Stimulated activated CD4-positive, alpha-beta T cell treated with anti-CD3 and anti-CD28 coated beads, TNF-alpha, amount 100 ng/mL, for 1 hour (primary cell): Measurements from ENCODE around the gene PLXNA2.

ENCODE experiments used
- DNase-seq, 3 donors: peaks; one replicate each; pipeline ENCODE4 v3.0.0-alpha.2; 2020; ENCODE audit warnings: low read depth in 3 of 3, low spot score in 1 of 3

Gene PLXNA2

DNA sequence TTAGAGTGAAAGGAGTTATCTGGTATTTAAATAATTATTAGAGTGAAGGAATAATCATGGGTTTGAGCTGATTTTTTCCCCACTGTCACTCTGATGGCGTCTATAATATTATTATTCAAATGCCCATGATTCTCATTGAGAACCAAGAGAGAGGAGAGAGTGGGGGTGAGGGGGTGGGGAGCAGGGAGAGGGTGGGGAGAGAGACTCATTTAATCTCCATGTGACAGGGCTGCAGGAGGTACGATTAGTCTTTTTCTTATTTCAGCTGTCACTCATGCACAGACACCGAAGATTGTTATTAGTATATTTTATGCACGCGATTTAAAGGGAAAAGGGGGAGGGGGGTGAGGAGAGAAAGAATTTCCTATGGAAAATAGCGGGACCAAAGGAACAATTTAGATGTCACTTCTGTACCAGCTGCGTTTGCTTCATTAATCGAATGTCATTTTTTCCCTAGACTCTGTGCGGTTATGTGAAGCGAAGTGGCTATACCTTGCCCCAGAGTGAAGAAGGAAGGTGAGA, 19.9 kb downstream of the PLXNA2 start:
- no peak for DNase-seq

DNA sequence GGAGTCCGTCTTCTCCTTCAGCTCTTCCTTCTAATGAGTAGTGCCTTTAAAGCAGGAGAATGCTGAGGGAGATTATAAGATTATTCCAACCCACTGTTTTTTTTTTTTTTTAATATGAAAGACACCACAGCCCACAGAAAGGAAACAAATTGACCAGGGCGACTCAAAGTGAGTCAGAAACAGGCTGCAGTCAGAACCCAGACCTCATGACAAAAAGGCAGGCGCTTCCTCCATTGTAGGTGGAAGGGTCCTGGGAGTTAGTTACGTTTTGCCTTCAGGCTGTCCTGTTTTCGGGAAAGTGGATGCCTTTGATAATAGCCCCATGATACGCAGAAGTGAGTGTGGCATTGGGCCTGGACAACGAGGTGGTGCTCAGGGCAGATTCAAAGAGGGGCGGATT, 21.0 kb downstream of the PLXNA2 start:
- DNase-seq = no peak

DNA sequence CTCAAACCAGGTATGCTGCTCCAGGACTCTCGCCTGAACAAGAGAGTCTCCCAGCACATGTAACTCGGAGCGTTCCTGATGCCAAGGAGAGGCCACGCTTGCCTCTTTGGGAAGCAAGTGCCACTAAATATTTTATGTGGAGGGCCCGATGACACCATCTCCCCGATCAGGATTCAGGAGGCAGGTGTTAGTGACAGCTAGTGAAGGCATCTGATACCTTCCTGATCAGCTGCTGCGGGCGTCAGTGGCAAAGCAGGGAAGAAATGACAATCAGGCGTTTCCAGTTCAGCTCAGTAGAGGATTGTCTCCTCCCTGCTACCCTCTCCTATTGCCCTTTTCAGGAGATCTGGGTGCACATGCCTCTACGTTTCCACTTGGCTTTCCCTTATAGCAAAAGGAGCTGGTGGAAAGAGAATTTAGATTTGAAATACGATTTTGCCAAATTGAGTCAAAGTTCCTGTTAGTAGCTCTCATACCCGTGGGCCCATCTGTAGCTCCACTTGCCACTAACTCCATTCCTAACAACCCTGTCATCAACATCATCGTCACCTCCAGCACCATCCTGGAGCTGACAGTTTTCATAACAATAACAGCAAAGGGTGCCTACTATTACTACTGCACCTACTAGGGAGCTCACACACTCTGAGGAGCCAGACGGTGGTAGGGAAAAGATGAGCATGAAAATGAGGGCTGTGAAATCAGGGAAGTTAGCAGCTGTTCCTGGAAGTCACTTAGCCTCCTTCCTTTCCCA, 21.6 kb downstream of the PLXNA2 start:
- no peak for DNase-seq

DNA sequence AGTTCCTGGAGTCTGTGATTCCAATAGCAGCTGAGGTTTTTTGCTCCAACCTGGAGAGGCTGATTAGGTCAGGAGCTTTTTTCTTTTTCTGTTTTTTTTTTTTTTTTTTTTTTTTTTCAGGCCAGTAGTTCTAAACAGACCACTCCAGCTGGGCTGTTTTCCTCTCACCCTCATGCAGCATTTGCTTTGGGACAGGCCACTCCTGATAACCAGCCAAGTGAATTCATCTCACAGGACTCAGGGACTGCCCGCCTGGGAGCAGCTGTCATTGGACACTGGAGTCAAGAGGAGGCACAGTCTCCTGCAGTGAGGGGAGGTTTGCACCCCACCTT, 22.9 kb downstream of the PLXNA2 start:
- no peak for DNase-seq

DNA sequence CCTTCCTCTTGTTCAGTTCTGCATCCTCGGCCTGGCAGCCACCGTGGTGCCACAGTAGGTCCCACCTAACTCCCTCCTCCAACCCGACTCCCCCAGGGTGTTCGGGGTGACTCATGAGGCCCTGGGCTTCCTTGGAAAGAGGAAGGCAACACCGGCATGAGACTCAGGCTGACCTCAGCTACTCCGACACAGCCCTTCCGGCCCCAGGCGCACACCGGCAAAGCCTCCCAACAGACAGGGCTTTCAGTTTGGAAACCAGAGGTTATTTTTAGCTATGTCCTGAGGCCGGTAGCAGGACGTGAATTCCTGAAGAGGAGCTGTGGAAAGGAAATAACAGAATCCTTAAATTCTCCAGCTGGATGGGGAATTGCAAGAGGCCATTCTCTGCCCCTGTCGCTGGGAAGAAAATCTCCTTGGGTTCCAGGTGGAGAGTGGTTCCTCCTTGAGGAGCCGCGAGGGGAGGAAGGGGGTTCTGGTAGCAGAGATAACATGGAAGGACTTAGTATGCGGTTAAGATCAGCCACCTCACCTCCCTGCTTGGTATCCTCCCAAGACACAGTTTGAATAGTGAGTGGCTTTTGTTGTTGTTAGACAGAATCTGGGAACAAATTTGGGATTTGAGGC, 24.4 kb downstream of the PLXNA2 start:
- DNase-seq = no peak

DNA sequence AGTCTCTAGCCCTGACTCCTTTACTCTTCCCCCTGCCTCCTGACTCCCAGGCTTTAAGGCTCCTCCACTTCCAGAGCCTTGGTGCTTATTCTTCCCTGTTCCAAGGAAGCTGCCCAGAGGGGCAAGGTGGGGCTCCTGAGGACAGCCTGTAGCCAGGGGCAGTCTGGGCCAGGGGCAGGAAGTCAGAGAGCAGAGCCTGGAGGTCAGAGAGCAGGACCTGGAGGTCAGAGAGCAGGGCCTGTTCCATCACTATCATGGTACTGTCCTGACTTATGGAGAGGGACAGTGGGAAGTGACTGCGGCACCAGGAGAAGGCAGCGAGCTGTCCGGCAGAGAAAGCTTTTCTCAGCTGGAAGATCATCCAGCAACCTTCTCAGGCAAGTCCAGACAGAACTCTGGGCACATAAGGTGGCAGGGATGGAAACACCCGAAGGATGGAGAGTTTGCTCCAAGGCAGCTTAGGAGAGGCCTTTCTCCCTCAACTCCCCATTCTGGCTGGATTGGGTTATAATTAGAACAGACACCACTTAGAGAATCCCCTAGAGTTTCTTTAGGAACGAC, 25.0 kb downstream of the PLXNA2 start:
- DNase-seq = no peak

DNA sequence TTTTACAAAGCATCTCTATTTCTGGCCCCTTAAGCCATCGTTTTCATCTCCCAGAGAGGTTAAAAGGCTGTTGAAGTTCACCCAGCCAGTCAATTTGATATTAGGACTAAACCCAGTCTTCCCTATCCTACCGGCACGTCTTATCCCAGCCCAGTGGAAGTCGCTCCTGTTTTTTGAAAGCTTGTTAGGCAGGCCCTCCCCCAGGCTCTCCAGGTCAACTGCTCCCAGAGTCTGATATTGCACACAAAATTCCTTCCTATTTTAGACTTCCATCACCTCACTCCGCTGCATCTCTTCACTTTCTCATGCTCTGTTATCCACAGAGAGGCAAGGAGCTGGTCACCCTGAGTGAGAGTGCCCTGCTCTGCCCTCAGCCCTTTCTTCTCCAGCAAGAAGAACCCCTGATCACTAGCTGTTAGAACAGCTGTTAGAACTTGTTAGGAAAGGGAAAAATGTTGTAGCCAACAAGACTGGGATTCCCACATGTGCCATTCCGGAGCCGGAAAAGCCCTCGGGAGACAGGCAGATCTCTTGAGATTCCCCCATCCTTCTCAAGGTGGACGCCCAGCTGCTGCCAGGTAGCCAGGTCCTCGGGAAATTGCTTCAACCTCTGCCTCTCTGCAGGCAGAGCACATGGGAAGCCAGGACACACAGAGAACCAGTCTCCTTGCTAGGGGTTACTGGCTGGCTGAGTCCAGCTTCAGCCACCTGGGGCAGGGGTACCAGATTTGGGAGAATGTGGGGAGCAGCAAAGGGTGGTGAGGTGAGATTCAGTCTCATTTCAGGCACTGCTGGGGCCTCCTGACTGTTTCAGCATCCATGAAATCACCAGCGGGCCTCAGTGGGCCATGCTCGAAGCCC, 25.7 kb downstream of the PLXNA2 start:
- no peak for DNase-seq

DNA sequence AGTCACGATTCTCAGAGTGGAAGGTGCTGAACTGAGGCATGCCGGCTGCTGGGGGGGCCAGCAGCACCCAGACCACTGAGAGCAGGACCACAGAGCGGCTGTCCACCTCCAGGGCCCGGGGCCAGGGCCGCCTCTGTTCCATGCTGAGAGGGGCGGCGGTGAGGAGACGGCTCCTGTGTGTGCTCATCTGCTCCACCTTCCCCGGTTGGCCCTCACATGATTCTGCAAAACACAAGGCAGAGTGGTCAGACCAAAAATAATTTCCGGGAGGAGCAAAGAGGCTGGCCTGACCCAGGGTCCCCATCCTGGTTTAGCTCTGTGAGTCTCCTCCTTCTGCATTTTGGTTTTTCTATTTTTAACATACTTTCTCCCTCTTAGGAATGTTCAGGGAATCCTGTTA, 26.4 kb downstream of the PLXNA2 start:
- DNase-seq = no peak

DNA sequence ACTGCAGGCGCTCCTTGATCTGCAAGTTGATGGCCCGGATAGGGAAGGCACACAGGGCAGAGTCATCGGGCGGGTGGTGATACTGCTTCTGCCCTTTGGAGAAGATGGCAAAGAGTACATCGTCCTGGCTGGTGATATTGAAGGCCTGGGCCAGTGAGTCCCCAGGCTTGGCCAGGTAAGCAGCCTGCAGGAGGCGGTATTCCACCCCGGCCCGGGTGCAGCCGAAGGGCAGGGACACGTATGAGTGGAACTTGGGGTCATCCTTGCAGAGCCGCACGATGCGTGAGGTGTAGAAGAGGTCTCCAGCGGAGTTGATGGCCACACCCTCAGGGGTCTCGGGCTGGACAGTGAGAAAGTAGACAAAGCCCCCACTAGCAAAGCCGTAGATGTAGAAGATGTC, 27.4 kb downstream of the PLXNA2 start:
- no peak for DNase-seq

DNA sequence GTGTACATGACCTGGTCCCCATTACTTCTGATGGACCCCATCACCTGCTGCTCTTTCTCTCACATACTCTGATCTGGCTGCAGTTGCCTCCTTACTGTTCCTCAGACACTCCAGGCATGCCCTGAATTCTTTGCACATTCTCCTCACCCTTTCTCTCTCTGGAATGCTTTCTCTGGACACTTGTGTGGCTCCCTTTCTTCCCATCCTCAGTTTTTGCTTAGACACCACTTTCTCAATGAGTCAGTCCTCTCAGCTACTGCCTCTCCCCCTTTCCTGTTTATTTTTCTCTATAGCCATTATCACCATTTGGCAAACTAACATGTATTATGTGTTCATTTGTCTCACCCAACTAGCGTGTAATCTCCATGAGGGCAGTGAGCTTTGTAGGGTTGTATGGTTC, 28.1 kb downstream of the PLXNA2 start:
- DNase-seq = no peak

DNA sequence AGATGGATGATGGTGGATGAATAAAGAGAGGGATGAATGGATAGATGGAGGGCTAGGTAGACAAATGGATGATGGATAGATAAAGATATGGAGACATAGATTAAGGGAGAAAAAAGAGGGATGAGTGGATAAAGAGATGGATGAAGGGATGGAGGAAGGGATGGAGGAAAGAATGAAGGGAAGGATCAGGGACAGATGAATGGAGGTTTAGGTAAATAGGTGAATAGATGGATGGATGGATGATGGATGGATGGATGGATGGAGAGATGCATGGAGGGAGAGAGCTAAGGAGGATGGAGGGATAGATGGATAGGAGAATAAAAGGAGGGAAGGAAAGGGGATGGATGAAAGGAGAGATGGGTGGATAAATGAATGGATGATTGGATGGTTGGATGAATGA, 28.8 kb downstream of the PLXNA2 start:
- DNase-seq = no peak

DNA sequence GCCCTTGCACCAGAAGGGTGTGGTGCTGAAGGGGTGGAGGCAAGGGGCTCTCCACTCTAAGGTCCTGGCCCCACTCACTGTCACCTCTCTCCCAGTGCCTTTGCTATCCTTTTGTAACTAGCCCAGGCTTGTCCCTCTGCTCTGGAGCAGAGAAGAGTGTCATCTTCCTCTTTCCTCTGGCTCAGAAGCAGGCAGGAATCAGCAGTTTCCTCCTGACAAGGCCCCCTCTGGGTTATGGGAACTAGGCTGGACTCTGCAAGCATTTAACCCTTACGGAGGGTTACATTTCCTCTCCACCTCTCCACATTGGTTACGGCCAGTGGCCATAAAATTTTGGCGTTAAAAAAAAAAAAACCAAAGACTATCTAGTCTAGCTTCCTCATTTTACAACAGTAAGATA, 30.4 kb downstream of the PLXNA2 start:
- DNase-seq = no peak

DNA sequence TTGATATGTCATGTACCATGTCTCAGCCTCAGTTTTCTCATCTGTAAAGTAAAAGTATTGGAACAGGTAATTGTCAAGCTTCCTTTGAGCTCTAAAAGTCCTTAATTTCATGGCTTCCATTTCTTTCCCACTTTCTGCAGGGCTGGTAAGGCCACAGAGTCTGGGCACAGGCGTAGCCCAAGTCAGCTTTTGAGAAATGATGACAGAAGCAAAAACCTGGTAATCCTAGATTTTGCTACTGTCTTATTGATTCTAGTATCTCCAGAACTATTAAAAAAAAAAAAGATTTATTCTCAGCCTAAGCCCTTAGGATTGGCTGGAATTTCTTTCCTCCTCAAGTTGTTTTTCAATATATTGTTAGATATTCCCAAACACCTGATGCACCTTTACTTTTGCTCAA, 31.3 kb downstream of the PLXNA2 start:
- no peak for DNase-seq

DNA sequence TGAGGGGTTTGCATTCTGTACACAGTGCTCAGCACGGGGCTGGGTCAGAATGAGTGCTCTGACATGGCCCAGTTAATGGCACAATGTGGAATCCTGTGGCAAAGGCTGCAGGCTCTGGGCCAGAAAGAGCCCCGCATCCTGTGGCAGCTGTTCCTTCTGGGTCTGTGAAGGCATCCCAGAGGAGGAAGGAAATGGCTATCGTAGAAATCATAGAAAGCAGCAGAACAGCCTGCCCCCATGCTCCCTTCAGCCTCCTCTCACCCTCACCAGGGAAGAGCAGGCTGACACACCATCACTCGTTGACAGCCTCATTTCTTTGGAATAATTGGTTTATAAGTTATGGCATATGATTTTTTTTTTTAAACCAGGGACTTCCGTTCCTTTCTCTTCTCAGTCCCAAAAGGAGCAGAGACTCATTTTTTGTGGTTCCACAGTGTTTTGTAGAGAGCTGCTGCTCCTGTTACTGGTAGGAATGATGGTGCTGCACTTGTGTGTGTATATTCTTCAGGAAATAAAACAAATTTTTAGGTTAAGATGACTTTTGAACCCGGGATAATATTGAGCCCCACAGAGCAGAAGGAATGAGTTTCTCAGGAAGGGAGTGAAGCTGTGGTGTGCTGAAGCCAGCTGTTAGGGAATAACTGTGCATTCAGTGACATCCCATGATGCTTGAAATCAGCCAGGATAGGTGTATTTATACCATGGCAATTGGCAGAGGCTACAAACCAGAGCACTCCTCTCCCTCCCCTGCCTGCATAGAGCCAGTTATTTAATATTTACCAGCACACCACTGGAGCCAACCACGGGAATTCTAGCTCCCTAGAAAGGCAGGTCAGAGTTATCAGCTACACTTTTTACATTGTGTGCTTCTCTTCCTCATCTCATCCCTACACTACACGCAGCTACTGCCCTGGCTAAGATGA, 32.0 kb downstream of the PLXNA2 start:
- no peak for DNase-seq

DNA sequence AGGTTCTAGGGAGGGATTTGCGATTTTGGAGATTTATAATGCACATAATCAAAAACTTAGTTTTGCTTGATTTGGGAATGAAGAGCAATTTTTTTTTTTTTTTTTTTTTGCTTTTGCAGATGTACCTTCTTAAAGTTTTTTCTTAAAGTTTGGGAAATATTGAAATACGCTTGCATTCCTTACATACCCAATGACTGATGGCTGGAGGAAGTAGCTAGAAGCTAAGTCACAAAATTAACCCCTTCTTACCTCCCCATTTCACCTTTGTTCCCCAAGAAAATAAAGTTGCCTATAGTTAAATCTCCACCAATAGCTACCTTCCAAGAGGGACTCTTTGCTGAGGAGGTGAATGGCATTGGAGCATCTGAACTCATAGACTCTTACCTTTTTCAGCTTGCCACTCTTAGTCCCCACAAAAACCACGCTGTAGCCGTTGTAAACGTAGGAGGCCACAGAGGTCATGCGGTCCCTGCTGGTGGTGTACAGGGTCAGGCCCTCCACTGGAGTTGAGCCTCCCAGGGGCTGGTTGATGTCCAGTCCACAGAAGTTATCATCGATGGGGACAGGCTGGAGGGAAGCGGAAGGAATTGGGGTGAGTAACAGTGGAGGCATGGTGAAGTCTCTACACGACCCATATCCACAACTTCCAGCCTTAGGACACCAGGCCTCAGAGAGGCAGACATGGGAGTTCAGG, 34.1 kb downstream of the PLXNA2 start:
- DNase-seq = no peak

DNA sequence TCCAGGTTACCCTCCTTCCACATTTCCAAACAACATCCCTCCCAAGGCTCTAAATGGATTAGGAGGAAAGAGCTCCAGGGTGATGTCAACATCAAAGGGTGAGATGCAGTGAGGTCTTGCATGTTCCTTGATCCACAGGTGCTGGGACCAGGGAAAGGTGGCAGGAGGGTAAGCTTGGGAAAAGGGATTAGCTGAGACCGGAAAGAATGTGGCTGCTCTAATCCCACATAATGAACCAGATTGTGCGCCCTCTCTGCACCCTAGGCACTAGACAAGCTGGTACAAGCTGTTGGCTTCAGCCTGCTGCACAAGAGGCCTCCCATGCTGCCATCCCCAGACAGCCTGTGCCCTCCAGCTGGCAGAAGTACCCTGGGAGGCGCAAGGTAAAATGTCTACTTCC, 34.9 kb downstream of the PLXNA2 start:
- DNase-seq = no peak

DNA sequence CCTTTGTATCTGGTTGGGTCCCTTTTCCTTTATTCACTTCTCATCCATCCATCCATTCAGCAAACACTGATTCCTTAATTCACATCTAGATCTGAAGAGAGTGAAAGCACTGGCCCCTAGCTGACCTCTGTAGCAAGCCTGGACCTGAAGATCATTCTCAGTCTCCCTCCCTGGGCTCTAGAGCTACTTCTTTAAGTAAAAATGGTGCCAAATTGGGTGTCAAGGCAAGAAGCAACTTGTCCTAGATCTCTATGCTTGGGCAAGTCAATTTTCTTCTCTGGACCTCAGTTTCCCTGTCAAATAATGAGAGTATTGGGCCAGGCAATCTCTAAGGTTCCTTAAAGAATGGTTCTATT, 36.1 kb downstream of the PLXNA2 start:
- no peak for DNase-seq

DNA sequence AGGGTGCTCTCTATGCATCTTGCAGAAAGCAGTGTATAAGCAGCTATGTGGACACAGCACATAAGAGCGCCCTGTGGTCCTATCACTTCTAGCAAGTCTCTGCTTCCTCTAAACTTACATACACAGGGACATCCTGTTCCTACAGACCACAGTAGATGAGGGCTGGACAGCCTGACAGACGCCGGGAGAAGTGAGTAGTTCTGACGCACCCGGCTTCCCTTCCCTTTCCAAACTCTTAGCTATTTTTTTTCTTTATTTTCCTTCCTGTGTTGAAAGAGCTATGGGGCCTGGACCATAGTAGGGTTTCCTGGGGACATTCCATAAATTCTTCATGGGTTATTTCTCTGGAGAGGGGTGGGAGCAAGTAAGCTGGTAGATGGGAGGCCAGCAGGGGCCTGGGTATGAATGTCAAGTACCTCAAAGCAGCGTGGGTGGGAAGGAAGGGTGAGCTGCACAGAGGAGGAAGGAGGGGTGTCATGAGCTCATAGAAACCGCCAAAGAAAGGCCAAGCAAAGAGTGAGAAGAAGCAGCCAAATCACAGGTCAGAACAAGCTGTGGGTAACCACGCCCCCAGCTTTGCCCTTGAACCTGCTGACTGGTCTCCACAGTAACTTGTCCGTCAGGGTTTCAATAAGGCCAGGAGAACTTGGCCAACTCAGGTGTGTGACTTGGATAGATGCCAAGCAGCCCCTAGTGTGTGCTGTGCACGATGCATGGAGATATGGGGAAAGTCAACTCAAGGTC, 36.6 kb downstream of the PLXNA2 start:
- DNase-seq = no peak

DNA sequence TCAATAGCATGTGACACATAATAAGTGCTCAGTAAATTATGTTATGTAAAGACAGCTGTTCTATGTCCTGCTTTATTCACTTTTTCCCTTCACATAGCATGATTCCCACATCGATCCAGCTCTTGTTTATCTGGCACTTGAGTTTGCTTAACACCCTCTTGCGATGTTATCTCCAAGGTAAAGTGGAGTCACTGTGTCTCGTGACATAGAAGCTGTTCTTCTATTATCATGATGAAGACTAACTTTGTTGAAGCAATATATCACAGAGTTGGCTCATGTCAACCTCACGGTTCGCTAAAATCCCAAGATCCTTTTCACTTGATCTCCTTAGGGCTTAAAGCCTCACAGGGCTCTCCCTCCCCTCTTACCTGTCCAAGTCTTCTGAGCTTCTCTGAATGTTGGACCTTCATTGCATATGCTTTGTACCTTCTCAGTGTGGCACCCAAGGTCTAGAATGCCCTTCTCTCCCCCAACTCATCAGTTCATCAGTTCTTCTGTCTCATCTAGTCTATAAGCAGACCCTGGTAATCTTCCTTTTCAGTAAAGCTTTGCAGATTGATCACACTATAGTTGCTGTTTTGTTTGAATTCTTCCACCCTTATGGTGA, 38.0 kb downstream of the PLXNA2 start:
- no peak for DNase-seq
